MM.1S (cell line): ENCODE measurements around the gene C4BPB.

ENCODE experiments used
- EZH2 ChIP-seq: fragments of 300-600 bp; sonication (generic); optimal IDR thresholded peaks from 2 replicates; pipeline ENCODE3; 2017; ENCODE audit warnings: low read depth, mild to moderate bottlenecking, antibody characterized with exemption, low read length, mixed read lengths
- TF ChIP-seq, protein P1 (sequence below): fragments of 300-600 bp; sonication (generic); IDR thresholded peaks from 2 replicates; pipeline ENCODE4 v1.5.1; 2016; ENCODE audit warnings: antibody characterized with exemption, low read length, mixed read lengths

DNA sequence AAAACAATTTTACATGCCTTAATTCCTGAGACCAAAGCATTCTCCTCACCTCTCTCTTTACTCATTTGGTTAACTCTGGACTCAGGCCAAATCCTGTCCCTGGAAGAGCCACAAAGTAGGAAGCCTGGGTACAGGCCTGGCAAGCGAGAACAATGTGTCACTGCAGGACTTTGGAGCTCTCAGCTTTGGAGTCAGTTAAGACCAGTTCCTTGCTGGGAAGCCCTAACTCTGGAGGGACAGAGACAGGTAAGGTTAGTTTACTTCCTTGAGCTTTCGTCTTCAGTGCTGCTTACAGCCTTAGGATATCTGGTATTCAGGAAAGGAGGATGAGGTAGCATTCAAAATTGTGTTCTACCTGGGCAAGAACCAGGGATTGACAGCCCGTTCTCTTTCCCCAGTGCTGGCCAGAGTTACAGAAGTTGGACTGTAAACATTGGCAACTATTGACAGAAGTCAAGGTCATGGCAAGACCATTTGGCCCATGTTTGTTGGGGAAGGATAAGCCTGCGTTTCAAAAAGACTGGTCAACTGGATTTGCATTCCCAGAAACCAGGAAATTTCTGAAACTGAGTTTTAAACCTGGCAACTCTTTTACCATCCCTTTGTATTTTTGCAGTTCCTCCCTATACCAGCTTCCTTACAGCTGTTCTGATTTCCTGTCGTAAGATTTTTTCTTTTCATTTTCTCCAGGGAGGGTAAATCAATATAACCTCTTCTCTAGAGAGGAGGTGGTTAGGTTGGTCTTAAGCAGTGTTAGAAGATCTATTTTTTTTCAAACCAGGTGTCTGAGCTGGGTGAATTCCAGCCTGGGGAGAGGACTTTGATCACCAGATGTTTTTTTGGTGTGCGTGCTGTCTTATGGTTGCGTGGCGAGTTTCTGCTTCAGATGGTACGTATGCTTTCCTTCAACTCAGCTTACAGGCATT is at the start of gene C4BPB:
- TF ChIP-seq, protein P1, sequence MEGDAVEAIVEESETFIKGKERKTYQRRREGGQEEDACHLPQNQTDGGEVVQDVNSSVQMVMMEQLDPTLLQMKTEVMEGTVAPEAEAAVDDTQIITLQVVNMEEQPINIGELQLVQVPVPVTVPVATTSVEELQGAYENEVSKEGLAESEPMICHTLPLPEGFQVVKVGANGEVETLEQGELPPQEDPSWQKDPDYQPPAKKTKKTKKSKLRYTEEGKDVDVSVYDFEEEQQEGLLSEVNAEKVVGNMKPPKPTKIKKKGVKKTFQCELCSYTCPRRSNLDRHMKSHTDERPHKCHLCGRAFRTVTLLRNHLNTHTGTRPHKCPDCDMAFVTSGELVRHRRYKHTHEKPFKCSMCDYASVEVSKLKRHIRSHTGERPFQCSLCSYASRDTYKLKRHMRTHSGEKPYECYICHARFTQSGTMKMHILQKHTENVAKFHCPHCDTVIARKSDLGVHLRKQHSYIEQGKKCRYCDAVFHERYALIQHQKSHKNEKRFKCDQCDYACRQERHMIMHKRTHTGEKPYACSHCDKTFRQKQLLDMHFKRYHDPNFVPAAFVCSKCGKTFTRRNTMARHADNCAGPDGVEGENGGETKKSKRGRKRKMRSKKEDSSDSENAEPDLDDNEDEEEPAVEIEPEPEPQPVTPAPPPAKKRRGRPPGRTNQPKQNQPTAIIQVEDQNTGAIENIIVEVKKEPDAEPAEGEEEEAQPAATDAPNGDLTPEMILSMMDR: no peak
- TF ChIP-seq EZH2: no peak
